Colon (tissue), 2 donors: Measurements from ENCODE around the gene TNFAIP8.

Experiments
- FAIRE-seq: peaks from 2 replicates; lab custom pipeline; 2012; peaks lifted over from hg19 to GRCh38; lab: Jason Lieb, UNC
- donor health status: control.
- donor health status: control.

TNFAIP8 gene

DNA sequence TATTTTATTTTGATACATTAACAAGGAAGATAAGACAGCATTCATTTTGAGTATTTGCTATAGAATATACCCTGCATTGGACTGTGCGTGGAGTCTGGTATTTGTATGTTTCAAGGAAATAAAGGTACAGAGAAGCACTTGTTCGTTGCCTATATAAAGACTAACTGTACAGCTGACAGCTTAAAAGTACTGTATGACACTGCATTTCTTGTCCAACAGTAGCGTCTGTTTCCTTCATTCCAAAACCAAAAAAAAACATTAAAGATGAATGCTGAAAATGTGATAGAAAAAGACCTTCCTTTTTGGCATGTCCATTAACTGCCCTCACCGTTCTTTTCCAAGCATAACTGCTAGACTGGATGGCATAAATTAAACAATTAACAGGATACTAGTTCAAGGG is 15.3 kb downstream of the TNFAIP8 start:
- no peak for FAIRE-seq

- FAIRE-seq, result no peak
Observed at GRCh38 chr5:119373449-119373858, 17.6 kb downstream of the TNFAIP8 start.

- no peak for FAIRE-seq
Observed at GRCh38 chr5:119374901-119375300, 19.1 kb downstream of the TNFAIP8 start.

GRCh38 chr5:119377066-119377465 is 21.2 kb downstream of the TNFAIP8 start:
- FAIRE-seq, result no peak

GRCh38 chr5:119378075-119378700 is 22.4 kb downstream of the TNFAIP8 start:
- FAIRE-seq, result no peak

DNA sequence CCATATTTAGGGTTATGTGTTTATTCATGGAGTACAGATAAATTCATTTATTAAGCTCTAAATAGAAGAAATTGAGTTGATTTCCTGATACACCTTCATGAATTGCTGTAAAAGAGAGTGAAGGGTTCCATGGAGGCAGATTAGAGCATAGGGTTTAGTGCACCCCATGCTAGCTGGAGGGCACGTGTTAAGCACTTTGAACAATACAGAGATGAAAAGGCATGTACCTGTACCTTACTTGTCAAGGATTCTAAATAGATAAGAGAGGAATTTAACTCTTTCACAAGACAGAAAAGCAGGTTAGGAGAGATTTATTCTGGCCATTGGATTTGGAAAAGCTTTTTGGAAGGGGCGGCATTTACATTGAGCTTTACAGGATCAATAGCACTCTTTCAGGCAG is 23.3 kb downstream of the TNFAIP8 start:
- FAIRE-seq, result no peak

GRCh38 chr5:119379942-119380547 is 24.2 kb downstream of the TNFAIP8 start:
- FAIRE-seq, result no peak

GRCh38 chr5:119382169-119382568 is 26.4 kb downstream of the TNFAIP8 start:
- FAIRE-seq, result no peak

GRCh38 chr5:119383008-119383407 is 27.2 kb downstream of the TNFAIP8 start:
- FAIRE-seq, result no peak

- FAIRE-seq, result no peak
Observed at GRCh38 chr5:119385136-119385535, 29.3 kb downstream of the TNFAIP8 start.

DNA sequence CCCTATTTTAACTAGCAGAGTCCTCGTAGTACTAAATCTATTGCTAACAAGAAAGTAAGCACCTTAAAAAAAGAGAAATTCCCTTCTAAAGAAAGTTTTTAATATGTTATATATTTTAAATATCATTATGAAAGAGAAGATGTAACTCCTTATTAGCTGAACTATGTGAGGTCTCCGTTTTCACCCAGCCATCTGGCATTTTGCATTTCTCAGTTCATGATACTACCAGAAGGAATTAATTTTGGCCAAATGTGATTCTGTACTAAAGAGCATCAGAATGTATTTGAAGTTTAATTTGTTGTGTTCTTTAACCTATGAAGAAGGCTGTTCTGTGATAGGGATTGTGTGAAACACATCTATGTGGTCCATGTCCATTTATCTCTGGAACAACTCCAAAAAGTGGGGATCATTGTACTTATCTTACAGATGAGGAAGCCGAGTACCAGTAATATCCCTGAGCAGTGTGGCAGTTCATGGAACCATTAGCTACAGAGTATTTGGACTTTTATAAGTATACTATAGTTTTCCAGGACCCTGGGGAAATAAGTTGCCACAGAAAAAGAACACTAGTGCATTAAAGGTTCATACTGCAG is 29.8 kb downstream of the TNFAIP8 start:
- FAIRE-seq, result no peak

- FAIRE-seq, result no peak
Observed at GRCh38 chr5:119386596-119387344, 31.0 kb downstream of the TNFAIP8 start.

DNA sequence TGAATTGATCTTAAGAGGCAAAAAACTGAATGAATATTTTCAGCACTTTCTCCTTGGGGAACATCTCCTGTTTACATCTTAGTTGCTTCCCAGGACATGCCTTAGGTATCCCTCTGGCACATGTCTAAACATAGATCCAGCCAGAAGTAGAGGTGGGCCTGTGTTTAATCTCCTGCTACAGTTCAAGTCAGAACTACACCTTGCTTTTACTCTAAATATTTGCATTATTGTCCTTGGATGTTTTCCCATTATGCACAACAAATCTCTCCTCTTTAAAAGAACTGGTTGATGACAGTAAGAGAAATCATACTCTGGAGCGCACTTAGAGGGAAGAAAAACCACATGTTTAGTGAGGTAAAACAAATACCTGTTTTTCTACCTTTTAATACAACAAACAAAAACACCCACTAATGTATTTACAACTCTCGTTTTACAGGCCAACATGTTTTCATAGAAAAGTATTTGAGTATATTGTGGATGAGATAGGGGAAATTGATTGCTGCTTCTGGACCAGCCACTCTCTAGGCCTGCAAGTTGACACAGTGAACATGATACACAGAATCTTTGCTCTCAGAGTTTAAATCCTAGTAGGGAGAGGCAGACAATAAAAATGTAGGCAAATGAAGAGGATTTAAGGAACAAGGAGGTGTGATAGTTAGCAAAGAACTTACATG is 32.3 kb downstream of the TNFAIP8 start:
- no peak for FAIRE-seq

- FAIRE-seq, result no peak
Observed at GRCh38 chr5:119388619-119389190, 32.9 kb downstream of the TNFAIP8 start.

DNA sequence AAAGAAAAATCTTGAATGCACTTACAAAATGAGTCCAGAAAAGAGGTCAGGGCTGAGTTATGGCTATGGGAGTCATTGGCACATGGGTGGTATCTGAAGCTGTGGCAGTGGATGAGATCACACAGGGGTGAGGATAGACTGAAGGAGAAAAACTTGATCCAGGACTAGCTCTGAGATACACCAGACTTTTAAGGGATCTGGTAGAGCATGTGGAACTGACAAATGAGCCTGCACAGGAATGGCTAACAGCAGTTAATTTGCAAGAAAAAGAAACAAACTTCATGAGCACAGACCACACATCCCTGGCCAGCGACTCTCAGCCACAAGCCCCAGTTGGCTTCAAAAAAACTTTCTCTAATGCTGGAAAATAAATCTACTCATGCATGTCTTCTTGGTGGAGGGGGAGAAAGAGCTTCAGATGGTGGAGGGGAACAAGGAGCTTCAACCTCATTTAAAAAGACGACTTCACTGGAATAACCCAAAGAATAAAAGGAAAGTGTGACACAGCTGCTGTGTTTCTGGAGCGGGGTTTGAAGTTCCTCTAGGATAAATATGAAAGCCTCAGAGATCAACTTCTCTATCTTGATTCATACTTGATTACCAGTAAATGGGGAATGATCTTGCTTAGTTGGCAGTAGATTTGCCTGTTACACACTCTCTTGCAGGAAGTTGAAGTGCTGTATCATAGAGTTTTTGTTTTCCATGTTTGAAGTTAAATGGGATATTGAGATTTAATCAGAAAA is 33.6 kb downstream of the TNFAIP8 start:
- FAIRE-seq, result no peak

GRCh38 chr5:119390404-119390803 is 34.6 kb downstream of the TNFAIP8 start:
- FAIRE-seq, result no peak

GRCh38 chr5:119393201-119393691 is 37.4 kb downstream of the TNFAIP8 start:
- FAIRE-seq, result no peak

DNA sequence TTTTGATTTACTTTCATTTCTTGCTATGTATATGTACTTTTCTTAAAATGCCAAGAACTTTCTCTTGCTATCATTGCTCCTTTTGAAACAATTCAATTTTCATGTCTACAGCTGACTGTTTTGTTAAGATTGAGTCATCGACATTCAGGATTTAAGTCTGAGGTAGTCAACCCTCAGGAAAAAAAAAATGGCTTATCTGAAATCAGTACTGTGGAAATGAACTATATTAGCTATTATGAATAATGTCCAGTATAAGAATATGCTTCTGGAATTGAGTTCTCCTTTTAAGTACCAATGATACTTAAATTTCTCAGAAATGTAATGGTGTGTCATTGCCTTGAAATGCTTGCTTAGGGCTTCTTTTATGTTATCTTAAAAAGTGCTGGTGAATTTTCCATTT is 37.9 kb downstream of the TNFAIP8 start:
- FAIRE-seq, result no peak

- FAIRE-seq, result no peak
Observed at GRCh38 chr5:119395080-119395836, 39.4 kb downstream of the TNFAIP8 start.

DNA sequence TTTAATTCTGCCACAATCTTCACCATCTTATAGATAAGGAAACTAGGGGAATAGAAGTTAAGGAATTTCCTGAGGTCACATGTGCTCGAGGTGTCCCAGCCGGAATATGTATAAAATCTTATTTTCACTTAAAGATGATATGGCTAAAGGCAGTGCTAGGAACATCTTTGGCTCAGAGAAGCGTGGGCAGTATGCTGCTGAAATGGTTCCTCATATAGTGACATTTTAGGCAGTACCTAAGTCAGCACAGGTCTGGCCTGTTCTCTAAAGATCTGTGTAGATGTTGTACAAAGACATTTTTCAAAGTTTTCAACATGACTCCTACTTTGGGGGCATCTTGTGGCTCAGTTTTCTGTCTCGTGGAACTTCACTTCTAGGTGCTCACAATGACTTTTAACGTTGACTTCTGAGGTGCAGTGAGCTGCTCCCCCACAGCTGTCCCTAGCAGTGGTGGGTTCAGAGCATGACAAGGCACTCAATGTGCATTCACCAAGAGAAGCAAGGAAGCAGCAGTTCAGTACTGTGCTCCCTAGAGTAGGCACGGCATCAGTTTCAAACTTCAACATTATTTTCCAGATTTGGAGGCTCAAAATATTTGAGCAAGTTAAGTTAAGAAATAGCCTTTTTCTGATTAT is 40.3 kb downstream of the TNFAIP8 start:
- FAIRE-seq, result no peak
